ENCODE measurements around the gene PTPRN2. TPM values are rescaled to one million over a fixed set of nuclear protein-coding genes. Genes with fewer than 3 reads are reported as not detected.

PTPRN2 gene
- total and polyA plus RNA-seq, 2 donors (not counting 1 experiment from before 2014, with no cell fraction given): 0.54 to 1.2 TPM

GRCh38 chr7:158317238-158318205 lies 270.1 kb downstream of the PTPRN2 start:
- Histone ChIP-seq H3K4me2 (ENCODE audit: extremely low read depth, insufficient read depth, low read length) (no peak overlapping the region), H3K27me3 (ENCODE audit: control insufficient read depth, insufficient read depth, low read length) (no peaks in the 10 kb centered on the region), H3K36me3 (ENCODE audit: control insufficient read depth, insufficient read depth, low read length) (no peaks in the 10 kb centered on the region), H3K27ac (ENCODE audit: insufficient read depth, low read length) (no peak overlapping the region), H3K4me1 (ENCODE audit: control insufficient read depth, extremely low read depth, insufficient read depth, low read length) (no peaks in the 10 kb centered on the region), H4K20me1 (ENCODE audit: control insufficient read depth, extremely low read depth, insufficient read depth, low read length) (no peaks in the 10 kb centered on the region), H3K9ac (ENCODE audit: insufficient read depth, low read length) (no peak overlapping the region), H2AFZ (ENCODE audit: low read length) (no peak overlapping the region), H3K4me3 (replicated peaks in 1 of 4; ENCODE audit: control extremely low read depth in 1 of 4, insufficient read depth in 1 of 4, low read depth in 3 of 4, low read length in 4 of 4) (no peak overlapping the region), H3K79me2 (ENCODE audit: control insufficient read depth, insufficient read depth, low read length) (no peaks in the 10 kb centered on the region), H3K9me3 (ENCODE audit: control insufficient read depth, insufficient read depth, low read depth, low read length) (no peaks in the 10 kb centered on the region)
- DNase-seq (ENCODE audit: low read depth in 2 of 2): peak in 1 of 2 donors; percentile 28
- TF ChIP-seq CTCF (conservative IDR thresholded peaks at IDR 0.05 in 1 of 2, IDR thresholded peaks at IDR 0.05 in 1 of 2; ENCODE audit: low read depth in 1 of 2, low read length in 2 of 2) (no peak), EZH2 (IDR thresholded peaks at IDR 0.05; ENCODE audit: low read length, missing control alignments) (no peak)

GRCh38 chr7:158316466-158317031 lies 271.1 kb downstream of the PTPRN2 start:
- Histone ChIP-seq H3K9me3 (ENCODE audit: control insufficient read depth, insufficient read depth, low read depth, low read length) (peaks cover 2% of the 10 kb centered on the region), H3K79me2 (ENCODE audit: control insufficient read depth, insufficient read depth, low read length) (no peaks in the 10 kb centered on the region), H3K36me3 (ENCODE audit: control insufficient read depth, insufficient read depth, low read length) (no peaks in the 10 kb centered on the region), H3K27me3 (ENCODE audit: control insufficient read depth, insufficient read depth, low read length) (no peaks in the 10 kb centered on the region), H3K27ac (ENCODE audit: insufficient read depth, low read length) (no peak overlapping the region), H3K4me1 (ENCODE audit: control insufficient read depth, extremely low read depth, insufficient read depth, low read length) (no peaks in the 10 kb centered on the region), H3K9ac (ENCODE audit: insufficient read depth, low read length) (no peak overlapping the region), H2AFZ (ENCODE audit: low read length) (no peak overlapping the region), H3K4me3 (replicated peaks in 1 of 4; ENCODE audit: control extremely low read depth in 1 of 4, insufficient read depth in 1 of 4, low read depth in 3 of 4, low read length in 4 of 4) (no peak overlapping the region), H3K4me2 (ENCODE audit: extremely low read depth, insufficient read depth, low read length) (no peak overlapping the region), H4K20me1 (ENCODE audit: control insufficient read depth, extremely low read depth, insufficient read depth, low read length) (no peaks in the 10 kb centered on the region)
- DNase-seq (ENCODE audit: low read depth in 2 of 2): no peak
- TF ChIP-seq EZH2 (IDR thresholded peaks at IDR 0.05; ENCODE audit: low read length, missing control alignments) (no peak), CTCF (conservative IDR thresholded peaks at IDR 0.05 in 1 of 2, IDR thresholded peaks at IDR 0.05 in 1 of 2; ENCODE audit: low read depth in 1 of 2, low read length in 2 of 2) (no peak)

- no peaks in the 10 kb centered on the region for H3K27me3 ChIP-seq (ENCODE audit: control insufficient read depth, insufficient read depth, low read length)
- no peak for TF ChIP-seq EZH2 (IDR thresholded peaks at IDR 0.05; ENCODE audit: low read length, missing control alignments)
- TF ChIP-seq CTCF (conservative IDR thresholded peaks at IDR 0.05 in 1 of 2, IDR thresholded peaks at IDR 0.05 in 1 of 2; ENCODE audit: low read depth in 1 of 2, low read length in 2 of 2): no peak
- H3K4me3 ChIP-seq (replicated peaks in 1 of 4; ENCODE audit: control extremely low read depth in 1 of 4, insufficient read depth in 1 of 4, low read depth in 3 of 4, low read length in 4 of 4): no peak overlapping the region
- H3K9me3 ChIP-seq (ENCODE audit: control insufficient read depth, insufficient read depth, low read depth, low read length): peaks cover 2% of the 10 kb centered on the region
- H3K79me2 ChIP-seq (ENCODE audit: control insufficient read depth, insufficient read depth, low read length): no peaks in the 10 kb centered on the region
- H3K4me2 ChIP-seq (ENCODE audit: extremely low read depth, insufficient read depth, low read length): no peak overlapping the region
- H3K36me3 ChIP-seq (ENCODE audit: control insufficient read depth, insufficient read depth, low read length): no peaks in the 10 kb centered on the region
- no peak overlapping the region for H2AFZ ChIP-seq (ENCODE audit: low read length)
- no peak overlapping the region for H3K9ac ChIP-seq (ENCODE audit: insufficient read depth, low read length)
- no peak overlapping the region for H3K27ac ChIP-seq (ENCODE audit: insufficient read depth, low read length)
- no peaks in the 10 kb centered on the region for H4K20me1 ChIP-seq (ENCODE audit: control insufficient read depth, extremely low read depth, insufficient read depth, low read length)
- no peaks in the 10 kb centered on the region for H3K4me1 ChIP-seq (ENCODE audit: control insufficient read depth, extremely low read depth, insufficient read depth, low read length)
- DNase-seq (ENCODE audit: low read depth in 2 of 2): no peak
Observed at GRCh38 chr7:158315881-158316280, 271.7 kb downstream of the PTPRN2 start.

All from fibroblast of lung (primary cell).